ENCODE measurements around the gene MGST2. TPM values are rescaled to one million over a fixed set of nuclear protein-coding genes. Genes with fewer than 3 reads are reported as not detected.

MGST2 gene
- total RNA-seq, 1 donor = 3.6 TPM

GRCh38 chr4:139669335-139669734 is 3.7 kb downstream of the MGST2 start:
- DNase-seq (ENCODE audit: low read depth) = no peak
- no peak for TF ChIP-seq CTCF (IDR thresholded peaks at IDR 0.05; ENCODE audit: insufficient read depth, low read length)
- no peak overlapping the region for H3K4me3 ChIP-seq (ENCODE audit: low read depth, low read length)

GRCh38 chr4:139669890-139670289 is 4.3 kb downstream of the MGST2 start:
- TF ChIP-seq CTCF (IDR thresholded peaks at IDR 0.05; ENCODE audit: insufficient read depth, low read length) = no peak
- DNase-seq (ENCODE audit: low read depth) = no peak
- H3K4me3 ChIP-seq (ENCODE audit: low read depth, low read length) = no peak overlapping the region

- no peak for DNase-seq (ENCODE audit: low read depth)
- no peak for TF ChIP-seq CTCF (IDR thresholded peaks at IDR 0.05; ENCODE audit: insufficient read depth, low read length)
- H3K4me3 ChIP-seq (ENCODE audit: low read depth, low read length) = no peak overlapping the region
Measured at GRCh38 chr4:139670775-139671174, 5.2 kb downstream of the MGST2 start.

GRCh38 chr4:139672215-139672614 is 6.6 kb downstream of the MGST2 start:
- no peak overlapping the region for H3K4me3 ChIP-seq (ENCODE audit: low read depth, low read length)
- no peak for TF ChIP-seq CTCF (IDR thresholded peaks at IDR 0.05; ENCODE audit: insufficient read depth, low read length)
- DNase-seq (ENCODE audit: low read depth) = no peak

- no peak overlapping the region for H3K4me3 ChIP-seq (ENCODE audit: low read depth, low read length)
- DNase-seq (ENCODE audit: low read depth) = no peak
- no peak for TF ChIP-seq CTCF (IDR thresholded peaks at IDR 0.05; ENCODE audit: insufficient read depth, low read length)
Measured at GRCh38 chr4:139672732-139673131, 7.1 kb downstream of the MGST2 start.

- H3K4me3 ChIP-seq (ENCODE audit: low read depth, low read length) = no peak overlapping the region
- no peak for DNase-seq (ENCODE audit: low read depth)
- no peak for TF ChIP-seq CTCF (IDR thresholded peaks at IDR 0.05; ENCODE audit: insufficient read depth, low read length)
Measured at GRCh38 chr4:139674875-139675550, 9.4 kb downstream of the MGST2 start.

- no peak for TF ChIP-seq CTCF (IDR thresholded peaks at IDR 0.05; ENCODE audit: insufficient read depth, low read length)
- DNase-seq (ENCODE audit: low read depth) = no peak
- no peak overlapping the region for H3K4me3 ChIP-seq (ENCODE audit: low read depth, low read length)
Measured at GRCh38 chr4:139675651-139676050, 10.0 kb downstream of the MGST2 start.
